PC-9 (cell line): ENCODE measurements around the gene ERCC3.

Experiments used
- CTCF ChIP-seq: fragments of 200-600 bp; sonication (generic); conservative IDR thresholded peaks from 2 replicates; pipeline ENCODE4 v1.6.1; 2017; ENCODE audit warnings: mixed run types, antibody characterized with exemption, mild to moderate bottlenecking, moderate library complexity
- EZH2 ChIP-seq: fragments of 200-600 bp; sonication (generic); IDR thresholded peaks from 2 replicates; pipeline ENCODE4 v1.8.0; 2017; ENCODE audit warnings: antibody characterized with exemption, low read depth

DNA sequence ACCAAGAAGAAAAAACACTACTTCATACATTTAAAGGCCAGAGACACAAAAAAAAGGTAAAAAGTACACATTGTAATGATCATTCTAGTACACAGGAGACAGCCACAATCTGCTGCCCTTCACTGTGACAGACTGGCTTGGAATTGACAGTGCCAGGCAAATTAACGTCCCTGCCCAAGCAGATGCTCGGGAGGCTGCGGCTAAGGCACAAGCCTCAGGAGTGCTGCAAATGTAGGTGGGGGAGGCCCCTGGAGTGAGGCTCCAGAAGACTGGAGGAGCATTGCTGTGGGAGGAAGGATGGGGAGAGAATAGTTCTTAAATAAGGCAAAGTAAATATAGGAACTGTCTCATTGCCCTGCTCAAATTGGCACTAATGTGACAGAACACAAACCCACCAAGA is 18.6 kb downstream of the ERCC3 start:
- TF ChIP-seq EZH2 (no peak), CTCF (no peak)
